ENCODE results near the gene KANK2.

GRCh38 chr19:11175920-11176319, 21.4 kb downstream of the KANK2 start:
- TF ChIP-seq EZH2 (IDR thresholded peaks at IDR 0.05; ENCODE audit: borderline replicate concordance, insufficient read depth, low read length, poor library complexity, severe bottlenecking): no peak
- no peak for TF ChIP-seq EP300 (conservative IDR thresholded peaks at IDR 0.05; ENCODE audit: poor library complexity, severe bottlenecking)
- no peak for TF ChIP-seq CTCF (IDR thresholded peaks at IDR 0.05; ENCODE audit: poor library complexity, severe bottlenecking)
- no peak for TF ChIP-seq POLR2AphosphoS5 (IDR thresholded peaks at IDR 0.05)
- no peak for TF ChIP-seq MXI1 (conservative IDR thresholded peaks at IDR 0.05; ENCODE audit: poor library complexity, severe bottlenecking)
- no peak for TF ChIP-seq RAD21 (conservative IDR thresholded peaks at IDR 0.05)
